Neutrophil (primary cell): ENCODE data around the gene PHLPP2.

Source experiments
- H3K27ac ChIP-seq: fragments of 200-600 bp; sonication (generic); 2 replicates; pipeline ENCODE4 v1.5.1; 2016; ENCODE audit warnings: mild to moderate bottlenecking, moderate library complexity
- H3K27me3 ChIP-seq: fragments of 200-600 bp; sonication (generic); 2 replicates; pipeline ENCODE4 v1.6.0; 2016; ENCODE audit warnings: mild to moderate bottlenecking
- H3K36me3 ChIP-seq: fragments of 200-600 bp; sonication (generic); 2 replicates; pipeline ENCODE4 v1.5.1; 2017
- H3K4me1 ChIP-seq, 2 experiments: fragments of 200-600 bp in 1 of 2; sonication (generic) in 1 of 2; 1 replicate in 1 of 2; 2 replicates in 1 of 2; pipeline versions ENCODE4 v1.5.1 to v1.6.1; 2013 to 2016; ENCODE audit warnings: low read depth in 1 of 2, low read length in 1 of 2, mild to moderate bottlenecking in 1 of 2, moderate library complexity in 1 of 2; ENCODE audit not compliant: control insufficient read depth in 1 of 2, insufficient read depth in 1 of 2
- H3K4me3 ChIP-seq, 2 experiments: fragments of 200-600 bp in 1 of 2; sonication (generic) in 1 of 2; 1 replicate in 1 of 2; 2 replicates in 1 of 2; pipeline ENCODE4 v1.5.1; 2013 to 2016; ENCODE audit warnings: low read depth in 1 of 2, low read length in 1 of 2, mild to moderate bottlenecking in 1 of 2, moderate library complexity in 1 of 2
- H3K9me3 ChIP-seq: fragments of 200-600 bp; sonication (generic); 2 replicates; pipeline ENCODE4 v1.5.1; 2016
- CTCF ChIP-seq: fragments of 200-600 bp; sonication (generic); IDR thresholded peaks from 2 replicates; pipeline ENCODE4 v1.5.1; 2016; ENCODE audit warnings: antibody characterized with exemption

The PHLPP2 gene

GRCh38 chr16:71762186-71762585, 37.7 kb upstream of the PHLPP2 start:
- Histone ChIP-seq H3K4me1 (no peaks in the 10 kb centered on the region), H3K36me3 (peaks cover 96% of the 10 kb centered on the region), H3K27me3 (no peaks in the 10 kb centered on the region), H3K9me3 (no peaks in the 10 kb centered on the region), H3K4me3 (no peak overlapping the region), H3K27ac (no peak overlapping the region)
- no peak for TF ChIP-seq CTCF

GRCh38 chr16:71761097-71761496, 36.6 kb upstream of the PHLPP2 start:
- no peaks in the 10 kb centered on the region for H3K4me1 ChIP-seq
- H3K36me3 ChIP-seq, result peaks cover 96% of the 10 kb centered on the region

GRCh38 chr16:71758293-71758760, 33.8 kb upstream of the PHLPP2 start:
- Histone ChIP-seq H3K4me3 (no peak overlapping the region), H3K36me3 (peaks cover 98% of the 10 kb centered on the region), H3K4me1 (no peaks in the 10 kb centered on the region), H3K27me3 (no peaks in the 10 kb centered on the region), H3K9me3 (no peaks in the 10 kb centered on the region), H3K27ac (no peak overlapping the region)
- TF ChIP-seq CTCF, result no peak

More at GRCh38 chr16:71761097-71761496, 36.6 kb upstream of the PHLPP2 start:
- no peak for TF ChIP-seq CTCF
- H3K9me3 ChIP-seq, result no peaks in the 10 kb centered on the region
- no peaks in the 10 kb centered on the region for H3K27me3 ChIP-seq
- H3K4me3 ChIP-seq, result no peak overlapping the region
- no peak overlapping the region for H3K27ac ChIP-seq

- no peaks in the 10 kb centered on the region for H3K9me3 ChIP-seq
- no peak overlapping the region for H3K27ac ChIP-seq
- H3K4me1 ChIP-seq, result no peaks in the 10 kb centered on the region
- H3K27me3 ChIP-seq, result no peaks in the 10 kb centered on the region
- H3K4me3 ChIP-seq, result no peak overlapping the region
- TF ChIP-seq CTCF, result no peak
- peaks cover 91% of the 10 kb centered on the region for H3K36me3 ChIP-seq
These were observed 30.2 kb upstream of the PHLPP2 start for GRCh38 chr16:71754652-71755051.

GRCh38 chr16:71754108-71754507, 29.6 kb upstream of the PHLPP2 start:
- Histone ChIP-seq H3K4me3 (no peak overlapping the region), H3K36me3 (peaks cover 92% of the 10 kb centered on the region), H3K27ac (no peak overlapping the region), H3K9me3 (no peaks in the 10 kb centered on the region), H3K27me3 (no peaks in the 10 kb centered on the region), H3K4me1 (no peaks in the 10 kb centered on the region)
- no peak for TF ChIP-seq CTCF

GRCh38 chr16:71748226-71748625, 23.7 kb upstream of the PHLPP2 start:
- H3K4me3 ChIP-seq, result no peak overlapping the region
- H3K9me3 ChIP-seq, result no peaks in the 10 kb centered on the region
- H3K27me3 ChIP-seq, result no peaks in the 10 kb centered on the region
- H3K27ac ChIP-seq, result no peak overlapping the region
- H3K36me3 ChIP-seq, result peaks cover 92% of the 10 kb centered on the region
- H3K4me1 ChIP-seq, result no peaks in the 10 kb centered on the region
- TF ChIP-seq CTCF, result no peak
